K562 (cell line): ENCODE measurements around the gene OMP. TPM values are rescaled to one million over a fixed set of nuclear protein-coding genes. Genes with fewer than 3 reads are reported as not detected.

ENCODE experiments used
- ATAC-seq: fragments of 200-7000 bp; cut with Tn5 transposase; 3 replicates; pipeline ENCODE4 v1.9.1; 2020; ENCODE audit warnings: moderate library complexity
- BruUV-seq: library from RNA; stranded (reverse); fragments of 400-500 nt; replicated peaks from 2 replicates; lab custom pipeline; 2021; lab: Mats Ljungman, UMichigan
- CTCF ChIA-PET: fragments of 300-600 bp; formaldehyde crosslinking; extraction: SDS; loops from one replicate; lab custom pipeline; 2021; ENCODE audit warnings: low intra/inter-chr PET ratio; lab: Yijun Ruan, JAX
- POLR2A ChIA-PET: fragments of 300-600, 350-650 bp; sonication (Branson Sonifier 250); formaldehyde crosslinking; extraction: SDS; loops from one replicate; lab custom pipeline; 2021; ENCODE audit warnings: antibody characterized with exemption, inconsistent platforms; lab: Yijun Ruan, JAX
- DNase-seq, 4 experiments: peaks; one replicate each; pipeline versions ENCODE4 v3.0.0 to v3.0.0-alpha.2; 2011 to 2018; ENCODE audit warnings: low spot score in 3 of 4, mixed read lengths in 3 of 4; ENCODE audit errors: extremely low read depth in 1 of 4
- FAIRE-seq: peaks from 2 replicates; lab custom pipeline; 2011; peaks lifted over from hg19 to GRCh38; lab: Jason Lieb, UNC
- H2AFZ ChIP-seq: 2 replicates; pipeline ENCODE4 v1.6.0; 2011; ENCODE audit warnings: low read depth, low read length, control low read depth, inconsistent platforms
- H3K27ac ChIP-seq: fragments of 200-600 bp; 3 replicates; pipeline ENCODE4 v1.8.0; 2011; ENCODE audit warnings: low read depth, mild to moderate bottlenecking, control low read depth, inconsistent platforms, low read length, moderate library complexity, mixed read lengths; ENCODE audit errors: extremely low read depth
- H3K27me3 ChIP-seq, 2 experiments: fragments of 300-600 bp in 1 of 2; 2 replicates in 1 of 2; 3 replicates in 1 of 2; pipeline versions ENCODE4 v1.6.0 to v1.8.0; 2011; ENCODE audit warnings: inconsistent platforms in 2 of 2, low read length in 2 of 2, mild to moderate bottlenecking in 1 of 2, mixed read lengths in 1 of 2, moderate library complexity in 1 of 2; ENCODE audit not compliant: control insufficient read depth in 2 of 2, insufficient read depth in 2 of 2
- H3K36me3 ChIP-seq: fragments of 300-600 bp; 3 replicates; pipeline ENCODE4 v1.8.0; 2011; ENCODE audit warnings: mild to moderate bottlenecking, low read length, inconsistent platforms; ENCODE audit not compliant: control insufficient read depth, insufficient read depth
- H3K4me1 ChIP-seq, 2 experiments: fragments of 200-600 bp in 1 of 2; replicated peaks in 1 of 2; 2 replicates in 1 of 2; 3 replicates in 1 of 2; pipeline versions ENCODE4 v1.5.1 to v1.8.0; 2011; ENCODE audit warnings: inconsistent platforms in 2 of 2, low read length in 2 of 2, mild to moderate bottlenecking in 1 of 2, mixed read lengths in 1 of 2, moderate library complexity in 1 of 2; ENCODE audit not compliant: control insufficient read depth in 2 of 2, insufficient read depth in 2 of 2
- H3K4me2 ChIP-seq: 2 replicates; pipeline ENCODE4 v1.6.1; 2011; ENCODE audit warnings: low read length, control low read depth, inconsistent platforms, mixed read lengths; ENCODE audit not compliant: insufficient read depth
- H3K4me3 ChIP-seq: fragments of 200-600 bp; sonication (generic), shearing (Covaris generic); 2 replicates; pipeline ENCODE4 v1.5.1; 2016; ENCODE audit warnings: control low read depth, inconsistent platforms
- H3K79me2 ChIP-seq: fragments of 200-600 bp; 3 replicates; pipeline ENCODE4 v1.8.0; 2011; ENCODE audit warnings: low read length, inconsistent platforms; ENCODE audit not compliant: control insufficient read depth, insufficient read depth
- H3K9ac ChIP-seq, 2 experiments: 2 replicates each; pipeline versions ENCODE4 v1.6.0 to v1.6.1; 2011; ENCODE audit warnings: low read depth in 2 of 2, low read length in 2 of 2, control low read depth in 1 of 2, inconsistent platforms in 1 of 2, mild to moderate bottlenecking in 1 of 2, mixed read lengths in 1 of 2; ENCODE audit not compliant: insufficient read depth in 1 of 2
- H3K9me1 ChIP-seq: one replicate; pipeline ENCODE4 v1.6.0; 2011; ENCODE audit warnings: inconsistent platforms, mild to moderate bottlenecking, low read length, moderate library complexity; ENCODE audit not compliant: control insufficient read depth, insufficient read depth
- H3K9me3 ChIP-seq: replicated peaks from 2 replicates; pipeline ENCODE4 v1.5.1; 2011; ENCODE audit warnings: low read depth, low read length, inconsistent platforms; ENCODE audit not compliant: control insufficient read depth, insufficient read depth
- H4K20me1 ChIP-seq: replicated peaks from 2 replicates; pipeline ENCODE4 v1.6.1; 2011; ENCODE audit warnings: low read length, inconsistent platforms, mixed read lengths; ENCODE audit not compliant: control insufficient read depth, insufficient read depth
- PTBP1 ChIP-seq: fragments of 200-400 bp; formaldehyde crosslinking; IDR thresholded peaks from 2 replicates; pipeline ENCODE4 v1.6.1; 2017; ENCODE audit warnings: low read depth, low read length
- SRSF3 ChIP-seq: fragments of 200-400 bp; formaldehyde crosslinking; IDR thresholded peaks from 2 replicates; pipeline ENCODE4 v1.6.1; 2016; ENCODE audit warnings: mild to moderate bottlenecking, low read length, moderate library complexity; ENCODE audit not compliant: insufficient read depth
- WGBS: fragments of 100-300 bp; shearing (Covaris generic); methylation state at CpG from one replicate; pipeline ENCODE4 v1.1.6; 2016; ENCODE audit warnings: low coverage, mixed read lengths; ENCODE audit not compliant: insufficient coverage; ENCODE audit errors: missing lambda C conversion rate; 5-methylcytosine and 5-hydroxymethylcytosine counted together
- in situ Hi-C: fragments of 300-500 bp; cut with MboI; formaldehyde crosslinking; loops from 4 replicates; pipeline ENCODE4 v1.15.0; 2018; ENCODE audit warnings: inconsistent platforms, mixed read lengths
- intact Hi-C: fragments of 100-400 bp; cut with micrococcal nuclease; formaldehyde crosslinking; loops from 2 replicates; pipeline ENCODE4 v1.14.2; 2022
- polyA plus RNA-seq, 8 experiments: library from polyadenylated mRNA; depleted of rRNA in 4 of 8; stranded (reverse) in 5 of 8; unstranded in 3 of 8; fragments of >200 nt; fragmentation: Nextera tagmentation in 2 of 8; fragmentation: Illumina TruSeq in 1 of 8; extraction: Ambion mirVana in 2 of 8; extraction: Trizol in 1 of 8; gene quantifications; 2 replicates each; pipeline versions ENCODE4 v1.2.1 to v1.2.3, GENCODE V29; 2011 to 2014; ENCODE audit warnings: inconsistent platforms in 1 of 8, missing spikeins in 1 of 8
- total RNA-seq, 7 experiments: library from RNA; depleted of rRNA in 6 of 7; stranded (reverse); fragments of >200 nt in 6 of 7; fragmentation: Illumina TruSeq in 2 of 7; extraction: Trizol in 2 of 7; gene quantifications; 2 replicates each; pipeline versions ENCODE4 v1.2.1 to v1.2.3, GENCODE V29; 2011 to 2021; ENCODE audit warnings: low replicate concordance in 1 of 7

The OMP gene
- total and polyA plus RNA-seq, 9 of the 15 experiments (the other 6 are each of a cell fraction or from before 2014, with no cell fraction given), result not detected

- CTCF ChIA-PET, result no interaction called here
- no peak overlapping the region for H3K27ac ChIP-seq
- in situ Hi-C loops, result no loop called here
- H3K4me1 ChIP-seq, result peaks cover 0 to 15% of the 10 kb centered on the region in 2 experiments; a peak in 3 of 5 replicates
- H3K4me2 ChIP-seq, result no peak overlapping the region
- no peaks in the 10 kb centered on the region for H3K9me1 ChIP-seq
- peaks cover 4% of the 10 kb centered on the region; the same call in 1 of the 2 replicates for H4K20me1 ChIP-seq
- no peaks in the 10 kb centered on the region for H3K79me2 ChIP-seq
- H3K9me3 ChIP-seq, result no peaks in the 10 kb centered on the region
- peaks cover 0 to 27% of the 10 kb centered on the region in 2 experiments; a peak in 2 of 5 replicates for H3K27me3 ChIP-seq
- no peaks in the 10 kb centered on the region for H3K36me3 ChIP-seq
- no peak for ATAC-seq
- no peak for TF ChIP-seq PTBP1
- TF ChIP-seq, all 486 proteins: peak for 0
- H2AFZ ChIP-seq, result no peak overlapping the region
- H3K9ac ChIP-seq, result no peak overlapping the region
- POLR2A ChIA-PET, result interaction anchor here (0.8 kb wide), 1 partner anchor 194 kb away, joined by 6 read pairs; no protein-coding TSS in a partner anchor
- FAIRE-seq (no peak), DNase-seq (no peak)
- no TSS peak for BruUV-seq
- H3K4me3 ChIP-seq, result no peak overlapping the region
- 21% methylated on average over 4 of the region's 9 CpGs for WGBS
- intact Hi-C loops, result no loop called here
These were observed 14.9 kb upstream of the OMP start for GRCh38 chr11:77087723-77088225.

- CTCF ChIA-PET, result no interaction called here
- no peaks in the 10 kb centered on the region for H3K9me1 ChIP-seq
- no peak overlapping the region for H3K4me3 ChIP-seq
- peaks cover 0 to 30% of the 10 kb centered on the region in 2 experiments; a peak in 2 of 5 replicates for H3K27me3 ChIP-seq
- H3K4me2 ChIP-seq, result no peak overlapping the region
- intact Hi-C loops, result no loop called here
- no peak for TF ChIP-seq SRSF3
- H3K79me2 ChIP-seq, result no peaks in the 10 kb centered on the region
- H3K9ac ChIP-seq, result no peak overlapping the region
- H3K9me3 ChIP-seq, result no peaks in the 10 kb centered on the region
- peaks cover 7% of the 10 kb centered on the region; the same call in 1 of the 2 replicates for H4K20me1 ChIP-seq
- H3K27ac ChIP-seq, result no peak overlapping the region
- ATAC-seq (no peak), FAIRE-seq (no peak), DNase-seq (no peak)
- no TSS peak for BruUV-seq
- POLR2A ChIA-PET, result interaction anchor here (1.0 kb wide), 1 partner anchor 41 kb away, joined by 3 read pairs; no protein-coding TSS in a partner anchor
- peaks cover 0 to 17% of the 10 kb centered on the region in 2 experiments; a peak in 3 of 5 replicates for H3K4me1 ChIP-seq
- H2AFZ ChIP-seq, result no peak overlapping the region
- in situ Hi-C loops, result no loop called here
- 14% methylated on average over 10 of the region's 11 CpGs for WGBS
- H3K36me3 ChIP-seq, result no peaks in the 10 kb centered on the region
These were observed 14.2 kb upstream of the OMP start for GRCh38 chr11:77088236-77089003.
